IMR-90 (cell line): ENCODE data around the gene LTBP4. TPM values are rescaled to one million over a fixed set of nuclear protein-coding genes. Genes with fewer than 3 reads are reported as not detected.

Source experiments
- ATAC-seq: fragments of 200-7000 bp; cut with Tn5 transposase; 2 replicates; pipeline ENCODE4 v1.9.1; 2020; ENCODE audit warnings: low read depth, mild to moderate bottlenecking, moderate library complexity
- BruUV-seq: library from RNA; stranded (reverse); fragments of 400-500 nt; replicated peaks from 2 replicates; lab custom pipeline; 2021; lab: Mats Ljungman, UMichigan
- CTCF ChIA-PET: fragments of 300-600 bp; formaldehyde crosslinking; extraction: SDS; loops from one replicate; lab custom pipeline; 2021; ENCODE audit warnings: antibody characterized with exemption; lab: Yijun Ruan, JAX
- POLR2A ChIA-PET: fragments of 300-600 bp; sonication (Branson Sonifier 250); formaldehyde crosslinking; loops from one replicate; lab custom pipeline; 2022; ENCODE audit warnings: antibody characterized with exemption; ENCODE audit not compliant: unreplicated experiment; lab: Charles Lee
- DNase-seq: peaks from one replicate; pipeline ENCODE4 v3.0.0; 2013
- H2AFZ ChIP-seq: replicated peaks from 2 replicates; pipeline ENCODE3; 2013; ENCODE audit warnings: low read length, mild to moderate bottlenecking; ENCODE audit not compliant: poor library complexity
- H2AK5ac ChIP-seq: 2 replicates; pipeline ENCODE4 v1.6.1; 2013; ENCODE audit warnings: low read depth, low read length, inconsistent platforms
- H2AK9ac ChIP-seq: replicated peaks from 2 replicates; pipeline ENCODE3; 2013; ENCODE audit warnings: mild to moderate bottlenecking, low read depth, low read length, moderate library complexity; ENCODE audit not compliant: poor library complexity
- H2BK120ac ChIP-seq: 2 replicates; pipeline ENCODE4 v1.6.1; 2013; ENCODE audit warnings: low read depth, low read length, inconsistent platforms
- H2BK15ac ChIP-seq: 3 replicates; pipeline ENCODE4 v1.6.1; 2013; ENCODE audit warnings: low read depth, low read length, inconsistent platforms
- H2BK20ac ChIP-seq: 2 replicates; pipeline ENCODE4 v1.6.1; 2013; ENCODE audit warnings: low read depth, mild to moderate bottlenecking, inconsistent platforms, low read length, moderate library complexity
- H2BK5ac ChIP-seq: 2 replicates; pipeline ENCODE4 v1.6.1; 2013; ENCODE audit warnings: mild to moderate bottlenecking, low read depth, low read length, inconsistent platforms; ENCODE audit not compliant: poor library complexity, severe bottlenecking
- H3K14ac ChIP-seq: replicated peaks from 2 replicates; pipeline ENCODE4 v1.6.1; 2013; ENCODE audit warnings: low read depth, low read length, inconsistent platforms
- H3K18ac ChIP-seq: 2 replicates; pipeline ENCODE4 v1.6.1; 2013; ENCODE audit warnings: low read depth, low read length, control low read depth
- H3K23ac ChIP-seq: 2 replicates; pipeline ENCODE4 v1.6.1; 2013; ENCODE audit warnings: low read depth, low read length, inconsistent platforms
- H3K27ac ChIP-seq: 2 replicates; pipeline ENCODE4 v1.5.1; 2013; ENCODE audit warnings: mild to moderate bottlenecking, control low read depth, low read length; ENCODE audit not compliant: insufficient read depth
- H3K27me3 ChIP-seq: 2 replicates; pipeline ENCODE4 v1.6.1; 2013; ENCODE audit warnings: low read length; ENCODE audit not compliant: control insufficient read depth, insufficient read depth
- H3K36me3 ChIP-seq: 2 replicates; pipeline ENCODE4 v1.6.1; 2013; ENCODE audit warnings: low read length, mixed read lengths; ENCODE audit not compliant: control insufficient read depth, insufficient read depth
- H3K4ac ChIP-seq: 2 replicates; pipeline ENCODE4 v1.6.1; 2013; ENCODE audit warnings: low read depth, low read length, inconsistent platforms
- H3K4me1 ChIP-seq: 2 replicates; pipeline ENCODE4 v1.6.1; 2013; ENCODE audit warnings: low read length, mixed read lengths; ENCODE audit not compliant: control insufficient read depth, insufficient read depth
- H3K4me2 ChIP-seq: 2 replicates; pipeline ENCODE4 v1.6.1; 2013; ENCODE audit warnings: low read depth, mild to moderate bottlenecking, control low read depth, low read length, moderate library complexity
- H3K4me3 ChIP-seq: 2 replicates; pipeline ENCODE4 v1.5.1; 2013; ENCODE audit warnings: low read depth, mild to moderate bottlenecking, control low read depth, low read length, moderate library complexity; ENCODE audit not compliant: insufficient read depth
- H3K56ac ChIP-seq: 2 replicates; pipeline ENCODE4 v1.6.1; 2013; ENCODE audit warnings: low read length, inconsistent platforms; ENCODE audit not compliant: insufficient read depth; ENCODE audit errors: extremely low read depth
- H3K79me1 ChIP-seq, 2 experiments: 2 replicates each; pipeline ENCODE4 v1.6.1; 2013; ENCODE audit warnings: low read length in 2 of 2, inconsistent platforms in 1 of 2, low read depth in 1 of 2
- H3K9ac ChIP-seq: 2 replicates; pipeline ENCODE4 v1.6.1; 2013; ENCODE audit warnings: low read depth, low read length, control low read depth
- H3K9me1 ChIP-seq: 2 replicates; pipeline ENCODE4 v1.6.1; 2013; ENCODE audit warnings: low read length, inconsistent platforms; ENCODE audit not compliant: insufficient read depth
- H3K9me3 ChIP-seq: 2 replicates; pipeline ENCODE4 v1.6.1; 2013; ENCODE audit warnings: low read length; ENCODE audit not compliant: control insufficient read depth, insufficient read depth
- H4K20me1 ChIP-seq: 2 replicates; pipeline ENCODE4 v1.6.1; 2013; ENCODE audit warnings: low read length, inconsistent platforms; ENCODE audit not compliant: insufficient read depth
- H4K5ac ChIP-seq: 2 replicates; pipeline ENCODE4 v1.6.1; 2013; ENCODE audit warnings: mild to moderate bottlenecking, low read depth, low read length, control low read depth
- H4K8ac ChIP-seq, 2 experiments: 2 replicates each; pipeline ENCODE4 v1.6.1; 2013; ENCODE audit warnings: low read depth in 2 of 2, low read length in 2 of 2, control low read depth in 1 of 2, inconsistent platforms in 1 of 2
- H4K91ac ChIP-seq: 2 replicates; pipeline ENCODE4 v1.6.1; 2013; ENCODE audit warnings: low read depth, low read length, inconsistent platforms; ENCODE audit not compliant: insufficient read depth
- BHLHE40 ChIP-seq: fragments of 150-350 bp; IDR thresholded peaks from 2 replicates; pipeline ENCODE4 v1.6.1; 2016; ENCODE audit warnings: mild to moderate bottlenecking, low read depth, low read length
- CEBPB ChIP-seq: IDR thresholded peaks from 2 replicates; pipeline ENCODE4 v1.6.1; 2012; ENCODE audit warnings: low read depth, low read length, improper control_type of control experiment
- CHD1 ChIP-seq: IDR thresholded peaks from 2 replicates; pipeline ENCODE4 v1.6.1; 2012; ENCODE audit warnings: low read depth, low read length, improper control_type of control experiment
- FOS ChIP-seq: fragments of 150-350 bp; IDR thresholded peaks from 2 replicates; pipeline ENCODE4 v1.6.1; 2016; ENCODE audit warnings: low read depth, low read length
- MAFK ChIP-seq: IDR thresholded peaks from 2 replicates; pipeline ENCODE4 v1.6.1; 2012; ENCODE audit warnings: low read depth, low read length, improper control_type of control experiment
- MAZ ChIP-seq: IDR thresholded peaks from 2 replicates; pipeline ENCODE4 v1.6.1; 2012; ENCODE audit warnings: low read depth, mild to moderate bottlenecking, low read length, improper control_type of control experiment, moderate library complexity, borderline replicate concordance
- NFE2L2 ChIP-seq: fragments of 150-350 bp; IDR thresholded peaks from 2 replicates; pipeline ENCODE4 v1.6.1; 2016; ENCODE audit warnings: low read depth, mild to moderate bottlenecking, low read length
- POLR2A ChIP-seq: IDR thresholded peaks from 2 replicates; pipeline ENCODE4 v1.6.1; 2012; ENCODE audit warnings: mild to moderate bottlenecking, low read depth, low read length
- RAD21 ChIP-seq: IDR thresholded peaks from 2 replicates; pipeline ENCODE4 v1.6.1; 2012; ENCODE audit warnings: low read length, improper control_type of control experiment
- RCOR1 ChIP-seq: IDR thresholded peaks from 2 replicates; pipeline ENCODE4 v1.6.1; 2012; ENCODE audit warnings: mild to moderate bottlenecking, low read length, improper control_type of control experiment; ENCODE audit not compliant: insufficient replicate concordance
- RFX5 ChIP-seq: IDR thresholded peaks from 2 replicates; pipeline ENCODE4 v1.8.0; 2012; ENCODE audit warnings: low read depth, mild to moderate bottlenecking, low read length, moderate library complexity
- SMC3 ChIP-seq: fragments of 150-350 bp; IDR thresholded peaks from 2 replicates; pipeline ENCODE4 v1.6.1; 2016; ENCODE audit warnings: low read depth, mild to moderate bottlenecking, antibody characterized with exemption, low read length, moderate library complexity
- WGBS, 2 experiments: methylation state at CpG; one replicate each; pipeline versions ENCODE4 v1.1.5 to v1.1.7; 2013; ENCODE audit warnings: missing lambda C conversion rate in 2 of 2; ENCODE audit not compliant: insufficient read length in 1 of 2; ENCODE audit errors: extremely low coverage in 2 of 2; 5-methylcytosine and 5-hydroxymethylcytosine counted together
- dilution Hi-C: fragments of 300-500 bp; cut with HindIII; formaldehyde crosslinking; loops from one replicate; pipeline ENCODE4 v1.14.3; 2018; ENCODE audit warnings: low sequenced_read_pairs; ENCODE audit not compliant: unreplicated experiment
- in situ Hi-C: fragments of 300-500 bp; cut with MboI; formaldehyde crosslinking; loops from 3 replicates; pipeline ENCODE4 v1.14.3; 2019; ENCODE audit warnings: low sequenced_read_pairs, inconsistent platforms, mixed read lengths
- intact Hi-C: fragments of 100-400 bp; cut with micrococcal nuclease; formaldehyde crosslinking; loops from 2 replicates; pipeline ENCODE4 v1.10.0; 2022
- polyA plus RNA-seq, 3 experiments: library from polyadenylated mRNA; depleted of rRNA; stranded (reverse); fragments of >200 nt; gene quantifications; 2 replicates each; pipeline ENCODE4 v1.2.3, GENCODE V29; 2012; ENCODE audit warnings: low replicate concordance in 1 of 3
- total RNA-seq: library from RNA; depleted of rRNA; stranded (reverse); fragments of >200 nt; gene quantifications from 2 replicates; pipeline ENCODE4 v1.2.3, GENCODE V29; 2012
- TF ChIP-seq, protein P1 (sequence below): fragments of 150-350 bp; IDR thresholded peaks from 2 replicates; pipeline ENCODE4 v1.6.1; 2016; ENCODE audit warnings: low read depth, mild to moderate bottlenecking, low read length, moderate library complexity, borderline replicate concordance
- TF ChIP-seq, protein P2 (sequence below): fragments of 150-350 bp; IDR thresholded peaks from 2 replicates; pipeline ENCODE4 v1.6.1; 2017; ENCODE audit warnings: mild to moderate bottlenecking, antibody characterized with exemption, low read length, low read depth
- TF ChIP-seq, protein P3 (sequence below): conservative IDR thresholded peaks from 2 replicates; pipeline ENCODE4 v1.5.1; 2012; ENCODE audit warnings: mild to moderate bottlenecking, low read depth, low read length, improper control_type of control experiment

Gene LTBP4
- total and polyA plus RNA-seq, 2 of the 4 experiments (the other 2 are of a cell fraction) = 14.7 to 70.3 TPM

DNA sequence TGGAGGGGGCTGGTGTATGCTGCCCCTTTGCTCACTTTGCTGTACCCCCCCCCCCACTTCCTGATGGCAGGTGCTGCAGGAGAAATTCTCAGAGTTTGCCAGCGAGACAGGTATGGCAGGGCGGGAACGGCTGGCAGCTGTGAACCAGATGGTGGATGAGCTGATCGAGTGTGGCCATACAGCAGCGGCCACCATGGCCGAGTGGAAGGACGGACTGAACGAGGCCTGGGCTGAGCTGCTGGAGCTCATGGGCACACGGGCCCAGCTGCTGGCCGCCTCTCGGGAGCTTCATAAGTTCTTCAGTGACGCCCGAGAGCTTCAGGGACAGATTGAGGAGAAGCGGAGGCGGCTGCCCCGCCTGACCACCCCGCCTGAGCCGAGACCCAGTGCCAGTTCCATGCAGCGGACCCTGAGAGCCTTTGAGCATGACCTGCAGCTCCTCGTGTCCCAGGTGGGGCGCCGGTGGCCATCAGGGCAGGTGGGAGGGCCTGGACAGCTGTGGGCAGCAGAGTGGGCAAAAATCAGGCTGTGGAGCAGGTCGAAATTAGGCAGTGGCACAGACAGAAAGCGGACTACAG lies 44.1 kb upstream of the LTBP4 start:
- TF ChIP-seq POLR2A = no peak
- no peak for TF ChIP-seq FOS
- no peak for TF ChIP-seq SMC3
- TF ChIP-seq, protein P1, sequence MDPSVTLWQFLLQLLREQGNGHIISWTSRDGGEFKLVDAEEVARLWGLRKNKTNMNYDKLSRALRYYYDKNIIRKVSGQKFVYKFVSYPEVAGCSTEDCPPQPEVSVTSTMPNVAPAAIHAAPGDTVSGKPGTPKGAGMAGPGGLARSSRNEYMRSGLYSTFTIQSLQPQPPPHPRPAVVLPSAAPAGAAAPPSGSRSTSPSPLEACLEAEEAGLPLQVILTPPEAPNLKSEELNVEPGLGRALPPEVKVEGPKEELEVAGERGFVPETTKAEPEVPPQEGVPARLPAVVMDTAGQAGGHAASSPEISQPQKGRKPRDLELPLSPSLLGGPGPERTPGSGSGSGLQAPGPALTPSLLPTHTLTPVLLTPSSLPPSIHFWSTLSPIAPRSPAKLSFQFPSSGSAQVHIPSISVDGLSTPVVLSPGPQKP = no peak
- TF ChIP-seq, protein P2, sequence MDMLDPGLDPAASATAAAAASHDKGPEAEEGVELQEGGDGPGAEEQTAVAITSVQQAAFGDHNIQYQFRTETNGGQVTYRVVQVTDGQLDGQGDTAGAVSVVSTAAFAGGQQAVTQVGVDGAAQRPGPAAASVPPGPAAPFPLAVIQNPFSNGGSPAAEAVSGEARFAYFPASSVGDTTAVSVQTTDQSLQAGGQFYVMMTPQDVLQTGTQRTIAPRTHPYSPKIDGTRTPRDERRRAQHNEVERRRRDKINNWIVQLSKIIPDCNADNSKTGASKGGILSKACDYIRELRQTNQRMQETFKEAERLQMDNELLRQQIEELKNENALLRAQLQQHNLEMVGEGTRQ = no peak
- no peak for TF ChIP-seq BHLHE40
- TF ChIP-seq CEBPB = no peak
- no peak for TF ChIP-seq NFE2L2
- no peak for TF ChIP-seq RFX5
- TF ChIP-seq, protein P3, sequence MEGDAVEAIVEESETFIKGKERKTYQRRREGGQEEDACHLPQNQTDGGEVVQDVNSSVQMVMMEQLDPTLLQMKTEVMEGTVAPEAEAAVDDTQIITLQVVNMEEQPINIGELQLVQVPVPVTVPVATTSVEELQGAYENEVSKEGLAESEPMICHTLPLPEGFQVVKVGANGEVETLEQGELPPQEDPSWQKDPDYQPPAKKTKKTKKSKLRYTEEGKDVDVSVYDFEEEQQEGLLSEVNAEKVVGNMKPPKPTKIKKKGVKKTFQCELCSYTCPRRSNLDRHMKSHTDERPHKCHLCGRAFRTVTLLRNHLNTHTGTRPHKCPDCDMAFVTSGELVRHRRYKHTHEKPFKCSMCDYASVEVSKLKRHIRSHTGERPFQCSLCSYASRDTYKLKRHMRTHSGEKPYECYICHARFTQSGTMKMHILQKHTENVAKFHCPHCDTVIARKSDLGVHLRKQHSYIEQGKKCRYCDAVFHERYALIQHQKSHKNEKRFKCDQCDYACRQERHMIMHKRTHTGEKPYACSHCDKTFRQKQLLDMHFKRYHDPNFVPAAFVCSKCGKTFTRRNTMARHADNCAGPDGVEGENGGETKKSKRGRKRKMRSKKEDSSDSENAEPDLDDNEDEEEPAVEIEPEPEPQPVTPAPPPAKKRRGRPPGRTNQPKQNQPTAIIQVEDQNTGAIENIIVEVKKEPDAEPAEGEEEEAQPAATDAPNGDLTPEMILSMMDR = no peak
- TF ChIP-seq MAFK = no peak
- TF ChIP-seq RAD21 = no peak
- TF ChIP-seq CHD1 = no peak
- TF ChIP-seq MAZ = no peak
- no peak for TF ChIP-seq RCOR1

More for the DNA sequence above, 44.1 kb upstream of the LTBP4 start:
- DNase-seq = no peak
- Histone ChIP-seq H4K5ac (no peak overlapping the region), H2BK5ac (no peak overlapping the region), H3K4me1 (no peaks in the 10 kb centered on the region), H2AK9ac (no peak overlapping the region), H3K9ac (no peak overlapping the region), H3K18ac (no peak overlapping the region), H3K4me3 (no peak overlapping the region), H3K27ac (no peak overlapping the region), H4K91ac (no peak overlapping the region), H3K36me3 (no peaks in the 10 kb centered on the region), H2AFZ (no peak overlapping the region), H3K9me1 (no peaks in the 10 kb centered on the region), H4K20me1 (no peaks in the 10 kb centered on the region), H3K4ac (no peak overlapping the region), H2BK120ac (no peak overlapping the region), H3K27me3 (peaks cover 61% of the 10 kb centered on the region), H3K79me1 (no peaks in the 10 kb centered on the region), H3K14ac (no peak overlapping the region), H3K4me2 (no peak overlapping the region), H2AK5ac (no peak overlapping the region), H2BK15ac (no peak overlapping the region), H3K9me3 (no peaks in the 10 kb centered on the region; the same call in 1 of the 2 replicates), H2BK20ac (no peak overlapping the region), H3K56ac (no peak overlapping the region), H4K8ac (no peak overlapping the region), H3K23ac (no peak overlapping the region)
- ChIA-PET POLR2A (no interaction called here), CTCF (no interaction called here)
- no peak for ATAC-seq
- 72% methylated on average over 23 of the region's 24 CpGs; no CpG with 5 or more reads in 1 of the 2 experiments for WGBS, 2 experiments
- BruUV-seq = no TSS peak
- in situ Hi-C loops (no loop called here), intact Hi-C loops (no loop called here), dilution Hi-C loops (no loop called here)
